Stimulated activated CD8-positive, alpha-beta memory T cell treated with anti-CD3 and anti-CD28 coated beads, Interleukin-4, amount 100 ng/mL, for 48 hours (primary cell): ENCODE data around the gene DNAJC5.

Experiments used
- DNase-seq: peaks from one replicate; pipeline ENCODE4 v3.0.0-alpha.2; 2020

DNAJC5 gene

GRCh38 chr20:63885264-63886053 is 9.5 kb upstream of the DNAJC5 start:
- no peak for DNase-seq

GRCh38 chr20:63886054-63886419 is 8.9 kb upstream of the DNAJC5 start:
- DNase-seq = no peak

GRCh38 chr20:63886921-63887320 is 8.0 kb upstream of the DNAJC5 start:
- DNase-seq = no peak

GRCh38 chr20:63889241-63890200 is 5.4 kb upstream of the DNAJC5 start:
- DNase-seq = no peak

GRCh38 chr20:63890201-63890576 is 4.7 kb upstream of the DNAJC5 start:
- no peak for DNase-seq

GRCh38 chr20:63890616-63891015 is 4.3 kb upstream of the DNAJC5 start:
- no peak for DNase-seq

GRCh38 chr20:63891061-63892002 is 3.6 kb upstream of the DNAJC5 start:
- DNase-seq = no peak

GRCh38 chr20:63892402-63892801 is 2.5 kb upstream of the DNAJC5 start:
- DNase-seq = no peak

- DNase-seq = no peak
These were observed 948 bp upstream of the DNAJC5 start for GRCh38 chr20:63893999-63894357.

- no peak for DNase-seq
These were observed 451 bp downstream of the DNAJC5 start for GRCh38 chr20:63895202-63895951.

- no peak for DNase-seq
These were observed 982 bp downstream of the DNAJC5 start for GRCh38 chr20:63895952-63896263.

- DNase-seq = peak; percentile 45
These were observed 1.6 kb downstream of the DNAJC5 start for GRCh38 chr20:63896264-63897105.

GRCh38 chr20:63897978-63898561 is 3.1 kb downstream of the DNAJC5 start:
- no peak for DNase-seq

- DNase-seq = no peak
These were observed 4.1 kb downstream of the DNAJC5 start for GRCh38 chr20:63898882-63899558.

GRCh38 chr20:63900413-63900812 is 5.5 kb downstream of the DNAJC5 start:
- DNase-seq = no peak

- no peak for DNase-seq
These were observed 9.1 kb downstream of the DNAJC5 start for GRCh38 chr20:63903796-63904561.

- no peak for DNase-seq
These were observed 13.2 kb downstream of the DNAJC5 start for GRCh38 chr20:63908008-63908682.

- DNase-seq = no peak
These were observed 16.2 kb downstream of the DNAJC5 start for GRCh38 chr20:63911176-63911575.

- no peak for DNase-seq
These were observed 18.8 kb downstream of the DNAJC5 start for GRCh38 chr20:63913768-63914167.
